EL (cell line): ENCODE results near the gene TUBA1A.
"Not testable (repeated sequence)": the region's sequence is repeated elsewhere in the genome, so short reads cannot be mapped to it uniquely, and the experiment has no call there.

ENCODE experiments used
- DNase-seq: peaks from one replicate; pipeline ENCODE4 v3.0.0-alpha.2; 2016

The TUBA1A gene

DNA sequence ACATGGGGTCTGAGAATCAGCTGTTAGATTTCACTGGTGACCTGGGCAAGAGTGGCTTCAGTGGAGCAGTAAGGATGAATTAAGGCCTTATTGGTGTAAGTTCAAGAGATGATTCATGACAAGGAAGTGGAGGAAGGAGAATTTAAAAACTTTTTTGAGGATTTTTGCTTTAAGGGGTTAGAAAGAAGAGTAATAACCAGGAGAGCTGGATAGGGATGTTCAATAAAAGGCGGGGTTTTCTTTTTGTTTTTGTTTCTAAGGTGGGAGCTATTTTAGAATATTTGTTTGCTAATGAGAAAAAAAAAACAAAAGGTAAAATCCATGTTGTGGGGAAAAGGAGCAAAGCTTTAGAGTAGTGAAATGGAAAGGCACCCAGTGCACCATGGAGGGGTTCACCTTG, 42.5 kb downstream of the TUBA1A start:
- DNase-seq: no peak

DNA sequence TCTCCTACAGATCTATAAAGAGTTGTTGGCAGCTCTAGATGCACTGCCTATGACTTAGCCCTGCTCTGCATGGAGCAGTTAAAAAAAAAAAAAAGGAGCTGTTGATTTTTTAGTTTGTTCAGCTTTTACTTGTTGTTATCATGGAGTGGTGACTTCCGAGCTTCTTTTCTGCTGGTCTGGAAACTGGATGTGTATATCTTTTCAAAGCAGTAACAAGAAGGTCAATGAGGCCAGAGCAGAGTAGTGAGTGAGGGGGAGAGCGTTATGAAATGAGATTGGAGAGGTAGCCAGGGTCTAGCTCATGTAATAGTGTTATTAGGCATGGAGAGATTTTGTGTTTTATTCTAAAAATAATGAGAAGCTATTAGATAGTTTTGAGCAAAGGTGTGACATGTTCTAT, 44.5 kb downstream of the TUBA1A start:
- no peak for DNase-seq

DNA sequence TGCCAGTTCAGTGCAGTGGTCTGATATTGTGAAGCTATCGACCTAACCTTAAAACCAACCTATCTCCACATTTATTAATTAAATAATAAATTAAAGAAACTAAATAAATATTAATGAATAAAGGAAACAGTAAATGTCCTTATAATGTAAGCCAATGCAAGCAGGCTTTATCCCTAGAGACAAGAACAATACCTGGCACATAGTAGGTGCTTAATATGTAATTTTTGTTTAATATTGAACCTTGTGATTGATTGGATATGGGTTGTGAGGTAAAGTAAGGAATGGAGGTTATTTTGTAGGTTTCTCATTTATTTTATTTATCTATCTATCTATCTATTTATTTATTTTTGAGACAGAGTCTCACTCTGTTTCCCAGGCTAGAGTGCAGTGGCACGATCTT, 49.9 kb downstream of the TUBA1A start:
- DNase-seq: no peak

DNA sequence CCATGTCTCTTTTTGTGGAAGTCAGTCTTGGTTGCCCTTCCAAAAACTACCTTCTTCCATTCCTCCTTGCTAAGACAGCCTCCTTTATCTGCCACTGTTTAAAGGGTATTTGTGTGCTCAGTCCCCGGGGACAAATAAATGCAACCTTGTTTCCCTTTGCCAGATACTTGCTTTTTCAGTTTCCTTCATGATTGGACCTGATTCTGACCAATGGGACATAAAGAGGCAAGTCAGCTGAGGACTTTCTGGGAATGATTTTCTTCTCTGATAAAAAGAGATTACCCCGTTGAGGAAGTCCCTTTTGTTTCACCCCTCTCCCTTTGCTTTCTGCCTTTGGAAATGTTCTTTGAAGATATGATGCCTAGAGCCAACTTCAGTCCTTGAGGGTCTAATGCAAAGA, 50.3 kb downstream of the TUBA1A start:
- DNase-seq: no peak

DNA sequence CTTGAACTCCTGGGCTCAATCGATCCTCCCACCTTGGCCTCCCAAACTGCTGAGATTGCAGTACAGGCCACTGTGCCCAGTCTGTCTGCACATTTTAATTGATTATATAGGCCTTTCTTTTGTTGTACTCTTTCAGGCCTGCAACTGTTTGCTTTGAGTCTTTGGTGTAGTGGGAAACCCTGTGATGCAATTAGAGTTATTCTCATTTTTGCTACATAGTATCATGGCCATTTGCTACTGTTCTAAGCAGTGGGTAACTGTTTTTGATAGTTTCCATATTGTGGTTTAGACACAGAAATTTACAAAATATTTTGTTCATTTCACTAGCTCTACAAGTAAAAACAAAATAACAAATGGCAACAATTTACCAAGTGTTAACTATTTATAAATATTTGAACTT, 51.4 kb downstream of the TUBA1A start:
- no peak for DNase-seq

DNA sequence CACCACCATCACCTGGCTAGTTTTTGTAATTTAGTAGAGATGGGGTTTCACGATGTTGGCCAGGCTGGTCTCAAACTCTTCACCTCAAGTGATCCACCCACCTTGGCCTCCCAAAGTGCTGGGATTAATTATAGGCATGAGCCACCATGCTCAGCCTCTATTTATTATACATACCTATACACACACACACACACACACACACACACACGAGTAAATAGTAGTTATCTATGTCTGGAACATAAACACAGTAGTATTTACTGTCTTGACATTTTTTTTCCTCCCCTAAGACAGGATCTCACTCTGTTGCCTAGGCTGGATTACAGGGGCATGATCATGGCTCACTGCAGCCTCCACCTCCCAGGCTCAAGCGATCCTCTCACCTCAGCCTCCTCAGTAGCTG, 51.9 kb downstream of the TUBA1A start:
- DNase-seq: not testable (repeated sequence)
